HG03442 (cell line): Measurements from ENCODE around the gene SLC30A1.
A peak's percentile ranks its signal among the peaks of the same experiment; 100 is the strongest.

Experiments
- ATAC-seq: cut with Tn5 transposase; IDR thresholded peaks from one replicate; pipeline ENCODE4 v1.9.1; 2021; ENCODE audit warnings: mild to moderate bottlenecking, moderate library complexity; ENCODE audit not compliant: unreplicated experiment

Gene SLC30A1

DNA sequence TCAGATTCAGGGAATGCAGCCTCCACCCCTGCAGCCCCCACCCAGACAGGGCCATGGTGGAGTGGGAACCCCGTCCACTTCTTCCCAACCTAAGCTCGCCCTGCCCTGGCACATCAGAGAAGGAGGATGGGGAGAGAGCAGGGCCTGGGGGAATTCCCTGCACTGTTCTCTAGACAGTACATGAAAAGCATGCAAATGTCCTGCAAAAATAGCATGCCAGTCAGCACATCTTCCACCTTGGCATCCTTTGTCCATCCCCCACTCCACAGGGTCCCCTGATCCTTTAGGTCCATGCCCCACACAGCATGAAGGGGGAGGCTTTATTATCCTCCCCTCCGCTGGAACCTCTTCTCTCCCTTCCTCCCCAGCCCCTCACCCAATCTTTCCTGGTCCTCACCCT lies 52.0 kb downstream of the SLC30A1 start:
- ATAC-seq = peak; percentile 83

DNA sequence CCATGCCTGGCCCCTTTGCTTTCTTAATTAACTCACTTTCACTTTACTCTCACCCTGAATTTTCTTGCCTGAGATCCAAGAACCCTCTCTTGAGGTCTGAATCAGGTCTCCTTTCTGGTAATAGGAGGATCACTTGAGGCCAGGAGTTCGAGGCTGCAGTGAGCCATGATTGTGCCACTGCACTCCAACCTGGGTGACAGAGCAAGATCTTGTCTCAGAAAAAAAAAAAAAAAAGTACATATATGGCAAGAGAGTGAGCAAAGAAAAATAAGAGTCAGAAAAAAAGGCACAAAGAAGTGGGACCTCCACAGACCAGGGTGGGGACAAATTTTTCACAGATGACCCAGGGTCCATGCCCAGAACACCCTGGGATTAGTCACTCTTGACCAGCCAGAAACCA lies 52.9 kb downstream of the SLC30A1 start:
- no peak for ATAC-seq

GRCh38 chr1:211525101-211525676 lies 53.8 kb downstream of the SLC30A1 start:
- ATAC-seq = no peak

DNA sequence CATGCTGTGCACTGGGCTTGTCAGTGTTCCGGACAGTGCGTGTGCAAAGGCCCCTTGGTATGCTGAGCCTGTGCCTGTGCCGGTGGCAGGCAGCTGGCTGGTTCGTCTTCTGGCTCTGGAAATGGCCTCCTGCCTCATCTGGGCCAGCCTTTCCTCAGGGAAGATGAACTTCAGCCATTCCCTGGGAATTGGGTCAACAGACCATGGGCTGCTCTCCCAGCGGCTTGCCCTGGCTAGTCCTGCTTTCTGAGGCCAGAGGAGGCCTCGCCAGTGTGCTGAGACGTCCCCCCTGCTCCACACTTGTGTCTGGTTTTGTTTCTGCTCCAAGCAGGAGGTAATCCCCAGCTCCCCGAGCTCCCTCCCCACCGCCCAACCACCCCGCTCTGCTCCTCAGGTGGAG lies 54.4 kb downstream of the SLC30A1 start:
- no peak for ATAC-seq

DNA sequence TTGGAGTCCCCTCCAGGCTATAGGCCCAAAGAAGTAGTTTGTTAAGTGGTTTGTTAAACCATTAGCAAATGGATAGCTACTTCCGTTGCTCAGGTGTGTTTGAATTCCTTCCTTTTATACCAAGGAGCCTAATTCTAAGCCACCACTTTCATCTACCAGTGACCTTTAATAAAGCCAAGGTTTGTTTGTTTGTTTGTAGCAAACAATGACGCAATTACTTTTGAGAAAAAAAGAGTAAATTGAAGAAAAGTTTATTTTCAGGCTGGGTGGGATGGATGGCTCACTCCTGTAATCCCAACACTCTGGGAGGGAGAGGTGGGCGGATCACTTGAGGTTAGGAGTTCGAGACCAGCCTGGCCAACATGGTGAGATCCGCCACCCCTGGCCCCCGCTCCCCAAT lies 56.2 kb downstream of the SLC30A1 start:
- no peak for ATAC-seq
